GM23338 (cell line): ENCODE measurements around the gene CHN2. TPM values are rescaled to one million over a fixed set of nuclear protein-coding genes. Genes with fewer than 3 reads are reported as not detected.

Source experiments
- ATAC-seq: fragments of 200-7000 bp; cut with Tn5 transposase; 3 replicates; pipeline ENCODE4 v1.9.1; 2020
- DNase-seq: peaks from one replicate; pipeline ENCODE4 v3.0.0-alpha.2; 2015; ENCODE audit warnings: low spot score
- H2AFZ ChIP-seq: fragments of 200-600 bp; sonication (generic); 2 replicates; pipeline ENCODE4 v1.8.0; 2016; ENCODE audit warnings: antibody characterized with exemption, mild to moderate bottlenecking, moderate library complexity
- H3F3A ChIP-seq: fragments of 200-600 bp; sonication (generic); replicated peaks from 2 replicates; pipeline ENCODE4 v1.8.0; 2017; ENCODE audit warnings: antibody characterized with exemption, mixed run types, low read depth
- H3K27ac ChIP-seq: fragments of 200-600 bp; sonication (generic); 2 replicates; pipeline ENCODE4 v1.6.1; 2016; ENCODE audit warnings: low read depth
- H3K27me3 ChIP-seq: fragments of 200-600 bp; sonication (generic); 2 replicates; pipeline ENCODE4 v1.8.0; 2016; ENCODE audit warnings: mild to moderate bottlenecking, mixed run types, moderate library complexity; ENCODE audit not compliant: insufficient read depth
- H3K36me3 ChIP-seq: fragments of 200-600 bp; sonication (generic); 2 replicates; pipeline ENCODE4 v1.8.0; 2016; ENCODE audit warnings: mild to moderate bottlenecking; ENCODE audit not compliant: insufficient read depth
- H3K4me1 ChIP-seq: fragments of 200-600 bp; sonication (generic); 2 replicates; pipeline ENCODE4 v1.8.0; 2016; ENCODE audit warnings: mild to moderate bottlenecking, moderate library complexity; ENCODE audit not compliant: insufficient read depth
- H3K4me2 ChIP-seq: fragments of 200-600 bp; sonication (generic); 2 replicates; pipeline ENCODE4 v1.7.1; 2017; ENCODE audit warnings: mixed run types
- H3K4me3 ChIP-seq: fragments of 200-600 bp; sonication (generic); 2 replicates; pipeline ENCODE4 v1.6.1; 2016; ENCODE audit warnings: mixed run types
- H3K79me2 ChIP-seq: fragments of 200-600 bp; sonication (generic); replicated peaks from 2 replicates; pipeline ENCODE4 v1.8.0; 2017; ENCODE audit warnings: mild to moderate bottlenecking; ENCODE audit not compliant: insufficient read depth
- H3K9me2 ChIP-seq: fragments of 200-600 bp; sonication (generic); 2 replicates; pipeline ENCODE4 v1.8.0; 2017; ENCODE audit not compliant: insufficient read depth
- H4K20me1 ChIP-seq: fragments of 200-600 bp; sonication (generic); replicated peaks from 2 replicates; pipeline ENCODE4 v1.8.0; 2017; ENCODE audit warnings: mild to moderate bottlenecking; ENCODE audit not compliant: insufficient read depth
- H3K27ac Mint-ChIP-seq: 2 replicates; pipeline ENCODE4 v1.8.0; 2020; ENCODE audit warnings: inconsistent platforms, mild to moderate bottlenecking, moderate library complexity, mixed read lengths
- H3K27me3 Mint-ChIP-seq: 3 replicates; pipeline ENCODE4 v1.8.0; 2022; ENCODE audit warnings: low read depth, mild to moderate bottlenecking, moderate library complexity, mixed read lengths, inconsistent platforms; ENCODE audit not compliant: insufficient read depth, poor library complexity
- H3K36me3 Mint-ChIP-seq: 3 replicates; pipeline ENCODE4 v1.8.0; 2021; ENCODE audit warnings: low read depth, mild to moderate bottlenecking, inconsistent platforms, moderate library complexity, mixed read lengths
- H3K4me1 Mint-ChIP-seq: 3 replicates; pipeline ENCODE4 v1.8.0; 2020; ENCODE audit warnings: mild to moderate bottlenecking, inconsistent platforms, mixed read lengths
- H3K4me3 Mint-ChIP-seq: 3 replicates; pipeline ENCODE4 v1.8.0; 2021; ENCODE audit warnings: moderate library complexity, mild to moderate bottlenecking, inconsistent platforms, mixed read lengths
- H3K9me3 Mint-ChIP-seq: 3 replicates; pipeline ENCODE4 v1.8.0; 2020; ENCODE audit warnings: moderate library complexity, mild to moderate bottlenecking, inconsistent platforms, mixed read lengths
- CREB1 ChIP-seq: fragments of 250-450 bp; sonication (Bioruptor Pico); IDR thresholded peaks from 2 replicates; pipeline ENCODE4 v1.5.0; 2020; ENCODE audit warnings: low read depth, mild to moderate bottlenecking, moderate library complexity
- CTCF ChIP-seq, 2 experiments: fragments of 200-600 bp in 1 of 2; sonication (generic) in 1 of 2; conservative IDR thresholded peaks; 2 replicates each; pipeline versions ENCODE4 v1.5.1 to v1.6.1; 2016 to 2017; ENCODE audit warnings: antibody characterized with exemption in 2 of 2, low read depth in 2 of 2, mild to moderate bottlenecking in 2 of 2, moderate library complexity in 1 of 2
- ETS1 ChIP-seq: IDR thresholded peaks from 2 replicates; pipeline ENCODE4 v1.6.1; 2016; ENCODE audit warnings: antibody characterized with exemption
- EZH2 ChIP-seq: fragments of 200-600 bp; sonication (generic); IDR thresholded peaks from one replicate; pipeline ENCODE4 v1.8.0; 2017; ENCODE audit warnings: antibody characterized with exemption, mild to moderate bottlenecking, low read depth; ENCODE audit not compliant: unreplicated experiment
- EZH2phosphoT487 ChIP-seq: fragments of 200-600 bp; sonication (generic); IDR thresholded peaks from one replicate; pipeline ENCODE4 v1.8.1; 2018; ENCODE audit warnings: antibody characterized with exemption; ENCODE audit not compliant: unreplicated experiment
- JUNB ChIP-seq: IDR thresholded peaks from one replicate; pipeline ENCODE4 v1.6.1; 2016; ENCODE audit warnings: antibody characterized with exemption; ENCODE audit not compliant: unreplicated experiment
- NANOG ChIP-seq: IDR thresholded peaks from 2 replicates; pipeline ENCODE4 v1.6.1; 2016; ENCODE audit warnings: antibody characterized with exemption, borderline replicate concordance
- POLR2AphosphoS5 ChIP-seq: IDR thresholded peaks from 2 replicates; pipeline ENCODE4 v1.6.1; 2016; ENCODE audit warnings: antibody characterized with exemption, low read depth
- REST ChIP-seq: IDR thresholded peaks from one replicate; pipeline ENCODE4 v1.6.1; 2018; ENCODE audit warnings: antibody characterized with exemption; ENCODE audit not compliant: unreplicated experiment
- STAT1 ChIP-seq: IDR thresholded peaks from one replicate; pipeline ENCODE4 v1.6.1; 2016; ENCODE audit warnings: antibody characterized with exemption; ENCODE audit not compliant: unreplicated experiment
- ZNF114 ChIP-seq: fragments of 250-450 bp; sonication (Bioruptor Pico); IDR thresholded peaks from 2 replicates; pipeline ENCODE4 v1.5.0; 2020; ENCODE audit warnings: mild to moderate bottlenecking, moderate library complexity
- ZNF331 ChIP-seq: fragments of 250-450 bp; sonication (Bioruptor Pico); IDR thresholded peaks from 2 replicates; pipeline ENCODE4 v1.5.0; 2020; ENCODE audit warnings: low read depth, mild to moderate bottlenecking, moderate library complexity
- ZNF462 ChIP-seq: fragments of 250-450 bp; sonication (Bioruptor Pico); IDR thresholded peaks from 2 replicates; pipeline ENCODE4 v1.5.0; 2020; ENCODE audit warnings: mild to moderate bottlenecking, moderate library complexity
- polyA plus RNA-seq: library from polyadenylated mRNA; unstranded; fragments of >200 nt; fragmentation: Nextera tagmentation; extraction: Ambion mirVana; gene quantifications from 2 replicates; pipeline ENCODE4 v1.2.1, GENCODE V29; 2016
- total RNA-seq: library from RNA; depleted of rRNA; stranded (reverse); fragments of >200 nt; shearing (Covaris generic); gene quantifications from 2 replicates; pipeline ENCODE4 v1.2.3, GENCODE V29; 2014

The CHN2 gene
- total and polyA plus RNA-seq, 2 experiments from 2014 or later, result 6.1 to 7.5 TPM

- no peaks in the 10 kb centered on the region for H3K36me3 Mint-ChIP-seq
- no peak for TF ChIP-seq CREB1
- TF ChIP-seq ZNF462 (CRISPR knock-in tag), result no peak
- no peak for TF ChIP-seq JUNB
- TF ChIP-seq EZH2phosphoT487, result no peak
- TF ChIP-seq STAT1, result no peak
- no peak for TF ChIP-seq ETS1
- TF ChIP-seq ZNF331 (CRISPR knock-in tag), result no peak
- no peak for TF ChIP-seq POLR2AphosphoS5
- no peak for TF ChIP-seq EZH2
- TF ChIP-seq REST, result no peak
- TF ChIP-seq ZNF114, result no peak
- TF ChIP-seq CTCF (conservative IDR thresholded peaks at IDR 0.05; ENCODE audit: low read depth in 2 of 2), result no peak
- no peak for TF ChIP-seq NANOG
- peaks cover 7% of the 10 kb centered on the region for H3K27me3 Mint-ChIP-seq
- Histone ChIP-seq H3K36me3 (no peaks in the 10 kb centered on the region), H3K79me2 (no peaks in the 10 kb centered on the region), H3K27me3 (no peaks in the 10 kb centered on the region), H3K9me2 (no peaks in the 10 kb centered on the region), H3K4me1 (no peaks in the 10 kb centered on the region), H3K4me2 (no peak overlapping the region), H3K4me3 (no peak overlapping the region), H4K20me1 (no peaks in the 10 kb centered on the region; the same call in 1 of the 2 replicates), H2AFZ (no peak overlapping the region), H3K27ac (no peak overlapping the region), H3F3A (no peaks in the 10 kb centered on the region)
- no peak overlapping the region for H3K4me3 Mint-ChIP-seq
- H3K4me1 Mint-ChIP-seq, result peaks cover 5% of the 10 kb centered on the region
- DNase-seq (peak; percentile 77), ATAC-seq (peak; percentile 94)
- no peaks in the 10 kb centered on the region for H3K9me3 Mint-ChIP-seq
- H3K27ac Mint-ChIP-seq, result peak overlapping the region; percentile 56; the same call in 1 of the 2 replicates
Measured at GRCh38 chr7:29254591-29254990, 60.0 kb downstream of the CHN2 start.
